ENCODE results near the gene PROZ.
"Not testable (repeated sequence)": the region's sequence is repeated elsewhere in the genome, so short reads cannot be mapped to it uniquely, and the experiment has no call there.

The PROZ gene, protein sequence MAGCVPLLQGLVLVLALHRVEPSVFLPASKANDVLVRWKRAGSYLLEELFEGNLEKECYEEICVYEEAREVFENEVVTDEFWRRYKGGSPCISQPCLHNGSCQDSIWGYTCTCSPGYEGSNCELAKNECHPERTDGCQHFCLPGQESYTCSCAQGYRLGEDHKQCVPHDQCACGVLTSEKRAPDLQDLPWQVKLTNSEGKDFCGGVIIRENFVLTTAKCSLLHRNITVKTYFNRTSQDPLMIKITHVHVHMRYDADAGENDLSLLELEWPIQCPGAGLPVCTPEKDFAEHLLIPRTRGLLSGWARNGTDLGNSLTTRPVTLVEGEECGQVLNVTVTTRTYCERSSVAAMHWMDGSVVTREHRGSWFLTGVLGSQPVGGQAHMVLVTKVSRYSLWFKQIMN

DNA sequence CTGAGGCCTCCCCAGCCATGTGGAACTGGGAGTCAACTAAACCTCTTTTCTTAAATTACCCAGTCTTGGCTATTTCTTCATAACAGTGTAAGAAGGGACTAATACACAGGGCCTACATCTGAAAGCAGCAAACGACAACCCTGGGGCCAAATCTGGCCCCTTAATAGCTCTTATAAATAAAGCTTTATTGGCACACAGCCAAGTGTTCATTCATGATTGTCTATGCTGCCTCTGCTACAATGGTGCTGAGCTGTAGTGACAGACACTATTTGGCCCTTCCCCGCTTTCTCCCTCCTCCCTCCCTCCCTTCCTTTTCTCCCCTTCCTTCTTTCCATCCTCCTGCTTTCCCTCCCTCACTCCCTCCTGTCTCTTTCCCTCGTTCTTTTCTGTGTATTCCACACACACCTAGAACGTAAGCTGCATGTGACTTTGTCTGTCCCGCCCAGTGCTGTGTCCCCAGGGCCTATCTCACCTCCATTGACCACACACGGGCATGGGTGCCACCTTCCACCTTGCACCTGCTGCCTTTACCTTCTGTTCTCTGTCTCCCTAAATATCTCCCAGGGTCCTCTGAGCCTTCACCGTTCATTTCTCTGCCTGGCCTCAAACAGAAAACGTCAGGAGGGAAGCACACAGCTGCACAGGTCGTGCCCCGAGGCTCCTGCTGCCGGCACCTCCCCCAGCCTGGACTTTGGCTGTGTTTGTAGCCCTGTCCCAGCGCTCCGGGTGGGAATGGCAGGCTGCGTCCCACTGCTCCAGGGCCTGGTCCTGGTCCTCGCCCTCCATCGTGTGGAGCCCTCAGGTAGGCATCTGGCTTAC, at the start of gene PROZ:
TSS of gene PROZ (plus strand) at position 720 of the 819 bp plus-strand sequence. CDS start at position 733, 13 bp downstream.
- no peak for TF ChIP-seq CTCF (conservative IDR thresholded peaks at IDR 0.05)
- no peak for TF ChIP-seq ZFX (IDR thresholded peaks at IDR 0.05)
- H3K27ac ChIP-seq: no peak within 1 kb of the TSS

DNA sequence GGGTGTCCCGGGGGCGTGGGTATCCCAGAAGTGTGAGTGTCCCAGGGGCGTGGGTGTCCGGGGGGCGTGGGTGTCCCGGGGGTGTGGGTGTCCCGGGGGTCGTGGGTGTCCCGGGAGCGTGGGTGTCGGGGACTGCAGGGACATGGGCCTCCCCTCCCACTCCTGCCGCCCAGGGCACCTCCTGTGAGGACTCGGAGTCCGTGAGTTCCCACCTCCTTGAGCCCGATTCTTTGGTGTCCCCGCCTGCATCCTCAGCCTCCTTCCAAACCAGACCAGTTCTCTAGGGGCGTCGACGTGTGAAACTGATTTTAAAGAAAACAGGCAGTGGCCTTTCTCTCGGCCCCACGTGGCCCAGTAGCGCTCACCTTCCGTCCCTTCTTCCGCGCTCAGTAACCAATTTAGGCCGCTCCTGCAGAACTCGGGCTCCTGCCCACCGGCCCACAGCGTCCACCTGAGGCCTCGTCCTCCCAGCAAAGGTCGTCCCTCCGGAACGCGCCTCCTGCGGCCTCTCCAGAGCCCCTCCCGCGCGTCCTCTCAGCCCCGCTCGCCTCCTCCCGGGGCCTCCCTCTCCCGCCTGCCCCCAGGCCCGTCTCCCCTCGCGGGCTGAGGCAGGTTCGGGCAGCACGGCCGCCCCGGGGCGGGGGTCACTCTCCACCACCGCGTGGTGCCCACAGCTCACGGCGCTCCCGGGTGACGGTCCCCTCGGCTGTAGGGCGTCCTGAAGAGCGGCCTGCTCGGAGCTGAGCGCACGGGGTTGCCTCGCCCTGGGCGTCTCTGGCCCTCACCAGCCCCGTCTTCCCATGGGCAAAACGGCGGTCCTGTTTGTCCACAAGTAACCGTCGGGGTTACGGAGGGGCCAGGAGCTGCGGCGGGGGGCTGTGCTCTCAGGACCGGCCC, 49.0 kb upstream of the PROZ start:
- H3K27ac ChIP-seq: no peak overlapping the region
- no peak for TF ChIP-seq CTCF (conservative IDR thresholded peaks at IDR 0.05)
- TF ChIP-seq ZFX (IDR thresholded peaks at IDR 0.05): no peak

DNA sequence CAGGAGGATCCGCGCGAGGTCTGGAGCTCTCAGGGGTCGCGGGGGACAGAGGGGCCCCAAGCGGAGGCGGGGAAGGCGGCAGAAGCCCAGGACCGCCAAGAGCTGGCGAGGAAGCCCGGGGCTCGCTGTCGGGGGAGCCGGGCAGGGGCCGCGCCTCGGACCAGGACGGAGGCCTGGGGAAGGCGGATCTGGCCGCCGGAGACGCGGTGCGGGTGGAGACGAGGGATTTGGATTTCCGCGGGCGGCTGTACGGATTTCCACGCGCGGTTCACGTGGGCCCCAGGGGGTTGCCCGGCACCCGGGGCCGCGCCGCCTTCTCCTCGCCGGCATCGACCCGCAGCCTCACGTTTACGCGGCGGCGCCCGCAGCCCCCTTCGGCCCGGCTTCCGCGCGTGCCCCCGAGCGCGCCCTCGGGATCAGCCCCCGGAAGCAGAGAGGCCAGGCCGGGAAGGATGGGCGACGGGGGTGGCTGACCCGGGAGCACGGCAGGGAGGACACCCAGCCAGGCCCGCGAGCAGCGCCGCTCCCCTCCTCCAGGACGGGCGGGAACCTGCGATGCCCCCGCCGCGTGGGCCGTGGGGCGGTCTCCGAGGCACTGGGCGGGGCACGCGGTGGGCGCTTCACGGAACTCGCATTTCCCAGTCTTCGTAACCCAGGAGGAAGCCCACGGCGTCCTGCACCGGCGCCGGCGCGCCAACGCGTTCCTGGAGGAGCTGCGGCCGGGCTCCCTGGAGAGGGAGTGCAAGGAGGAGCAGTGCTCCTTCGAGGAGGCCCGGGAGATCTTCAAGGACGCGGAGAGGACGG, 48.2 kb upstream of the PROZ start:
- no peak overlapping the region for H3K27ac ChIP-seq
- TF ChIP-seq ZFX (IDR thresholded peaks at IDR 0.05) (no peak), CTCF (conservative IDR thresholded peaks at IDR 0.05) (no peak)

- no peak overlapping the region for H3K27ac ChIP-seq
- TF ChIP-seq ZFX (IDR thresholded peaks at IDR 0.05) (no peak), CTCF (conservative IDR thresholded peaks at IDR 0.05) (no peak)
Measured at GRCh38 chr13:113110852-113111315, 47.6 kb upstream of the PROZ start.

DNA sequence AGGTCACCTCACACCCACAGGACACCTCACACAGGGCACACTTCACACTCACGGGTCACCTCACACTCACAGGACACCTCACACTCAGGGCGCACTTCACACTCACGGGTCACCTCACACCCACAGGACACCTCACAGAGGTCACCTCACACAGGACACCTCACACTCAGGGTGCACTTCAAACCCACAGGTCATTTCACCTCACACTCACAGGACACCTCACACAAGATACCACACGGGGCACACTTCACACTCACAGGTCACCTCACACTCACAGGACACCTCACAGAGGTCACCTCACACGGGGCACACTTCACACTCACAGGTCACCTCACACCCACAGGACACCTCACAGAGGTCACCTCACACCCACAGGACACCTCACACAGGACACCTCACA, 46.6 kb upstream of the PROZ start:
- H3K27ac ChIP-seq: not testable (repeated sequence)

DNA sequence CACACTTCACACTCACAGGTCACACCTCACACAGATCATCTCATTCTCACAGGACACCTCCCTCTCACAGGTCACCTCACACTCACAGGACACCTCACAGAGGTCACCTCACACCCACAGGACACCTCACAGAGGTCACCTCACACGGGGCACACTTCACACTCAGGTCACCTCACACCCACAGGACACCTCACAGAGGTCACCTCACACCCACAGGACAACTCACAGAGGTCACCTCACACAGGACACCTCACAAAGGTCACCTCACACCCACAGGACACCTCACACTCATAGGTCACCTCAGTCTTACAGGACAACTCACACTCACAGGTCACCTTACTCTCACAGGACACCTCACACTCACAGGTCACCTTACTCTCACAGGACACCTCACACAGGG, 46.0 kb upstream of the PROZ start:
- not testable (repeated sequence) for H3K27ac ChIP-seq

GRCh38 chr13:113112893-113113845, 45.3 kb upstream of the PROZ start:
- H3K27ac ChIP-seq: no peak overlapping the region
- TF ChIP-seq ZFX (IDR thresholded peaks at IDR 0.05) (no peak), CTCF (conservative IDR thresholded peaks at IDR 0.05) (no peak)
